HepG2 (cell line): ENCODE results near the gene KCTD15. TPM values are rescaled to one million over a fixed set of nuclear protein-coding genes. Genes with fewer than 3 reads are reported as not detected.

Source experiments
- ATF1 ChIP-seq: IDR thresholded peaks from 2 replicates; pipeline ENCODE4 v1.6.1; 2016; ENCODE audit warnings: mild to moderate bottlenecking, control low read depth
- CHD4 ChIP-seq: fragments of 200-600 bp; sonication (generic); IDR thresholded peaks from 2 replicates; pipeline ENCODE4 v1.7.0; 2017; ENCODE audit warnings: mild to moderate bottlenecking, low read length, borderline replicate concordance
- DZIP1 ChIP-seq: sonication (generic); formaldehyde crosslinking; IDR thresholded peaks from 2 replicates; pipeline ENCODE4 v1.5.0; 2020; ENCODE audit warnings: mild to moderate bottlenecking, missing genetic modification reagents
- ELF1 ChIP-seq: sonication (generic); formaldehyde crosslinking; IDR thresholded peaks from 2 replicates; pipeline ENCODE4 v1.4.0; 2020; ENCODE audit warnings: missing genetic modification reagents
- ESRRA ChIP-seq: sonication (generic); formaldehyde crosslinking; IDR thresholded peaks from 2 replicates; pipeline ENCODE4 v1.5.1; 2020; ENCODE audit warnings: mild to moderate bottlenecking, low read depth, missing genetic modification reagents
- GABPA ChIP-seq, 2 experiments: IDR thresholded peaks; 2 replicates each; pipeline ENCODE4 v1.6.1; 2011 to 2016; ENCODE audit warnings: low read depth in 2 of 2, low read length in 1 of 2, missing biosample characterization in 1 of 2, missing genetic modification characterization in 1 of 2
- MAFG ChIP-seq: sonication (generic); formaldehyde crosslinking; IDR thresholded peaks from 2 replicates; pipeline ENCODE4 v1.5.1; 2020; ENCODE audit warnings: mild to moderate bottlenecking, missing genetic modification reagents
- MIXL1 ChIP-seq: IDR thresholded peaks from 2 replicates; pipeline ENCODE4 v1.6.1; 2016
- NFKBIZ ChIP-seq: IDR thresholded peaks from 2 replicates; pipeline ENCODE4 v1.6.1; 2018; ENCODE audit warnings: missing genetic modification reagents, missing compliant biosample characterization
- NR1H2 ChIP-seq: sonication (generic); formaldehyde crosslinking; IDR thresholded peaks from 2 replicates; pipeline ENCODE4 v1.8.1; 2022; ENCODE audit warnings: low read depth, missing genetic modification reagents, borderline replicate concordance
- SAP130 ChIP-seq: IDR thresholded peaks from 2 replicates; pipeline ENCODE4 v1.6.1; 2016; ENCODE audit warnings: low read depth
- SMC3 ChIP-seq: IDR thresholded peaks from 2 replicates; pipeline ENCODE4 v1.6.1; 2011; ENCODE audit warnings: low read length, improper control_type of control experiment
- SRSF1 ChIP-seq: fragments of 200-400 bp; formaldehyde crosslinking; optimal IDR thresholded peaks from 2 replicates; pipeline ENCODE3; 2017; ENCODE audit warnings: mild to moderate bottlenecking, low read depth, low read length, moderate library complexity
- TEF ChIP-seq: sonication (generic); formaldehyde crosslinking; IDR thresholded peaks from 2 replicates; pipeline ENCODE4 v1.5.0; 2020; ENCODE audit warnings: missing genetic modification reagents
- ZBTB21 ChIP-seq: sonication (generic); formaldehyde crosslinking; IDR thresholded peaks from 2 replicates; pipeline ENCODE4 v1.4.0; 2020; ENCODE audit warnings: missing genetic modification reagents
- ZBTB26 ChIP-seq: IDR thresholded peaks from 2 replicates; pipeline ENCODE4 v1.6.1; 2016; ENCODE audit warnings: missing compliant biosample characterization, missing genetic modification reagents, borderline replicate concordance
- ZFP36 ChIP-seq: fragments of 150-350 bp; IDR thresholded peaks from 2 replicates; pipeline ENCODE4 v1.6.1; 2018; ENCODE audit warnings: borderline replicate concordance, low read length, low read depth; ENCODE audit not compliant: partially characterized antibody
- ZKSCAN1 ChIP-seq: fragments of 150-350 bp; IDR thresholded peaks from 2 replicates; pipeline ENCODE4 v1.6.1; 2014; ENCODE audit warnings: low read length
- ZNF138 ChIP-seq: sonication (generic); formaldehyde crosslinking; IDR thresholded peaks from 2 replicates; pipeline ENCODE4 v1.5.0; 2020; ENCODE audit warnings: mild to moderate bottlenecking, low read depth, missing genetic modification reagents
- ZNF264 ChIP-seq: sonication (generic); formaldehyde crosslinking; IDR thresholded peaks from 2 replicates; pipeline ENCODE4 v1.4.0; 2020; ENCODE audit warnings: missing genetic modification reagents
- ZNF274 ChIP-seq: sonication (generic); formaldehyde crosslinking; IDR thresholded peaks from 2 replicates; pipeline ENCODE4 v1.5.1; 2020; ENCODE audit warnings: mild to moderate bottlenecking, missing genetic modification reagents
- ZNF337 ChIP-seq: sonication (generic); formaldehyde crosslinking; IDR thresholded peaks from 2 replicates; pipeline ENCODE4 v1.5.1; 2020; ENCODE audit warnings: missing genetic modification reagents, low read depth, mild to moderate bottlenecking, borderline replicate concordance
- ZNF567 ChIP-seq: sonication (generic); formaldehyde crosslinking; IDR thresholded peaks from 2 replicates; pipeline ENCODE4 v1.8.1; 2023; ENCODE audit warnings: mild to moderate bottlenecking, missing genetic modification reagents, borderline replicate concordance
- ZNF569 ChIP-seq: sonication (generic); formaldehyde crosslinking; IDR thresholded peaks from 2 replicates; pipeline ENCODE4 v1.5.0; 2020; ENCODE audit warnings: mild to moderate bottlenecking, missing genetic modification reagents, moderate library complexity, borderline replicate concordance
- ZNF75D ChIP-seq: sonication (generic); formaldehyde crosslinking; IDR thresholded peaks from 2 replicates; pipeline ENCODE4 v1.8.1; 2023; ENCODE audit warnings: missing genetic modification reagents, mild to moderate bottlenecking, borderline replicate concordance
- polyA plus RNA-seq, 8 experiments: library from polyadenylated mRNA; depleted of rRNA in 3 of 8; stranded (reverse) in 7 of 8; unstranded in 1 of 8; fragments of >200 nt; fragmentation: Illumina TruSeq in 4 of 8; extraction: Trizol in 4 of 8; gene quantifications; 2 replicates each; pipeline versions ENCODE4 v1.2.1 to v1.2.3, GENCODE V29; 2011 to 2016; ENCODE audit warnings: low read depth in 4 of 8, missing spikeins in 1 of 8, mixed read lengths in 1 of 8; ENCODE audit not compliant: insufficient read depth in 1 of 8
- total RNA-seq, 5 experiments: library from RNA; depleted of rRNA; stranded (reverse); fragments of >200 nt; fragmentation: Illumina TruSeq; extraction: Trizol; gene quantifications; 2 replicates each; pipeline ENCODE4 v1.2.3, GENCODE V29; 2016; ENCODE audit warnings: low read depth in 1 of 5

The KCTD15 gene
- total and polyA plus RNA-seq, 2 of the 13 experiments (the other 11 are each of a cell fraction or from before 2014, with no cell fraction given), result 13.2 to 16.7 TPM

- TF ChIP-seq DZIP1 (CRISPR knock-in tag) (no peak; the same call in 1 of the 2 replicates), ZNF337 (no peak), GABPA (IDR thresholded peaks at IDR 0.05; ENCODE audit: low read depth, low read length) (peak; percentile 51; the same call in 1 of the 2 replicates), GABPA (CRISPR knock-in tag; IDR thresholded peaks at IDR 0.05; ENCODE audit: low read depth) (no peak; the same call in 1 of the 2 replicates), CHD4 (no peak), ELF1 (no peak), NR1H2 (no peak), ZBTB21 (no peak), ESRRA (CRISPR knock-in tag) (no peak), ZBTB26 (CRISPR knock-in tag) (no peak), ZNF264 (CRISPR knock-in tag) (no peak), ZNF75D (no peak), SMC3 (no peak; the same call in 1 of the 2 replicates), ZKSCAN1 (no peak), ATF1 (CRISPR knock-in tag) (no peak), ZNF274 (CRISPR knock-in tag) (no peak; the same call in 1 of the 2 replicates), ZNF567 (CRISPR knock-in tag) (no peak), MIXL1 (CRISPR knock-in tag) (no peak), NFKBIZ (CRISPR knock-in tag) (no peak), TEF (CRISPR knock-in tag) (no peak), ZFP36 (no peak), ZNF569 (CRISPR knock-in tag) (no peak), MAFG (CRISPR knock-in tag) (no peak), SAP130 (CRISPR knock-in tag) (peak; percentile 71), SRSF1 (peak; percentile 51), ZNF138 (CRISPR knock-in tag) (peak; percentile 62; the same call in 1 of the 2 replicates)
These were observed 1.1 kb upstream of the KCTD15 start (continued) for GRCh38 chr19:33795370-33796163.
